DND-41 (cell line): ENCODE data around the gene ACAT1.

ENCODE experiments used
- EZH2 ChIP-seq: IDR thresholded peaks from 3 replicates; pipeline ENCODE4 v1.6.1; 2012; ENCODE audit warnings: borderline replicate concordance, low read depth, mild to moderate bottlenecking, moderate library complexity, low read length, inconsistent platforms; ENCODE audit not compliant: severe bottlenecking
- TF ChIP-seq, protein P1 (sequence below): IDR thresholded peaks from 2 replicates; pipeline ENCODE4 v1.5.1; 2012; ENCODE audit warnings: borderline replicate concordance, low read length, moderate library complexity, mild to moderate bottlenecking; ENCODE audit not compliant: poor library complexity, severe bottlenecking; ENCODE audit errors: extremely low read depth

DNA sequence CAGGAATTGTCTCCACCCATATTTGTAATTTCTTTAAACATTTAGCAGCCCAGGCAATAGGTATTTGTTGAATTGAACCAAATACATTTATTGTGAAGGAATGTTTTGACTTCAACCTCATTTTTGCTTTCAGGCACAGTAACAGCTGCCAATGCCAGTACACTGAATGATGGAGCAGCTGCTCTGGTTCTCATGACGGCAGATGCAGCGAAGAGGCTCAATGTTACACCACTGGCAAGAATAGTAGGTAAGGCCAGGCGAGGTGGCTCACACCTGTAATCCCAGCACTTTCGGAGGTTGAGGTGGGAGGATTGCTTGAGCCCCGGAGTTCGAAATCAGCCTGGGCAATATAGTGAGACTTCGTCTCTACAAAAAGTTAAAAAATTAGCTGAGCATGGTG, 20.9 kb downstream of the ACAT1 start:
- TF ChIP-seq, protein P1, sequence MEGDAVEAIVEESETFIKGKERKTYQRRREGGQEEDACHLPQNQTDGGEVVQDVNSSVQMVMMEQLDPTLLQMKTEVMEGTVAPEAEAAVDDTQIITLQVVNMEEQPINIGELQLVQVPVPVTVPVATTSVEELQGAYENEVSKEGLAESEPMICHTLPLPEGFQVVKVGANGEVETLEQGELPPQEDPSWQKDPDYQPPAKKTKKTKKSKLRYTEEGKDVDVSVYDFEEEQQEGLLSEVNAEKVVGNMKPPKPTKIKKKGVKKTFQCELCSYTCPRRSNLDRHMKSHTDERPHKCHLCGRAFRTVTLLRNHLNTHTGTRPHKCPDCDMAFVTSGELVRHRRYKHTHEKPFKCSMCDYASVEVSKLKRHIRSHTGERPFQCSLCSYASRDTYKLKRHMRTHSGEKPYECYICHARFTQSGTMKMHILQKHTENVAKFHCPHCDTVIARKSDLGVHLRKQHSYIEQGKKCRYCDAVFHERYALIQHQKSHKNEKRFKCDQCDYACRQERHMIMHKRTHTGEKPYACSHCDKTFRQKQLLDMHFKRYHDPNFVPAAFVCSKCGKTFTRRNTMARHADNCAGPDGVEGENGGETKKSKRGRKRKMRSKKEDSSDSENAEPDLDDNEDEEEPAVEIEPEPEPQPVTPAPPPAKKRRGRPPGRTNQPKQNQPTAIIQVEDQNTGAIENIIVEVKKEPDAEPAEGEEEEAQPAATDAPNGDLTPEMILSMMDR = no peak
- TF ChIP-seq EZH2 = no peak
